IMR-90 (cell line): ENCODE measurements around the gene ENAH.

ENCODE experiments used
- BHLHE40 ChIP-seq: fragments of 150-350 bp; IDR thresholded peaks from 2 replicates; pipeline ENCODE4 v1.6.1; 2016; ENCODE audit warnings: mild to moderate bottlenecking, low read depth, low read length
- CEBPB ChIP-seq: IDR thresholded peaks from 2 replicates; pipeline ENCODE4 v1.6.1; 2012; ENCODE audit warnings: low read depth, low read length, improper control_type of control experiment
- CHD1 ChIP-seq: IDR thresholded peaks from 2 replicates; pipeline ENCODE4 v1.6.1; 2012; ENCODE audit warnings: low read depth, low read length, improper control_type of control experiment
- MAFK ChIP-seq: IDR thresholded peaks from 2 replicates; pipeline ENCODE4 v1.6.1; 2012; ENCODE audit warnings: low read depth, low read length, improper control_type of control experiment
- MAZ ChIP-seq: IDR thresholded peaks from 2 replicates; pipeline ENCODE4 v1.6.1; 2012; ENCODE audit warnings: low read depth, mild to moderate bottlenecking, low read length, improper control_type of control experiment, moderate library complexity, borderline replicate concordance
- NFE2L2 ChIP-seq: fragments of 150-350 bp; IDR thresholded peaks from 2 replicates; pipeline ENCODE4 v1.6.1; 2016; ENCODE audit warnings: low read depth, mild to moderate bottlenecking, low read length
- POLR2A ChIP-seq: IDR thresholded peaks from 2 replicates; pipeline ENCODE4 v1.6.1; 2012; ENCODE audit warnings: mild to moderate bottlenecking, low read depth, low read length
- RAD21 ChIP-seq: IDR thresholded peaks from 2 replicates; pipeline ENCODE4 v1.6.1; 2012; ENCODE audit warnings: low read length, improper control_type of control experiment
- RCOR1 ChIP-seq: IDR thresholded peaks from 2 replicates; pipeline ENCODE4 v1.6.1; 2012; ENCODE audit warnings: mild to moderate bottlenecking, low read length, improper control_type of control experiment; ENCODE audit not compliant: insufficient replicate concordance
- RFX5 ChIP-seq: IDR thresholded peaks from 2 replicates; pipeline ENCODE4 v1.8.0; 2012; ENCODE audit warnings: low read depth, mild to moderate bottlenecking, low read length, moderate library complexity
- SMC3 ChIP-seq: fragments of 150-350 bp; IDR thresholded peaks from 2 replicates; pipeline ENCODE4 v1.6.1; 2016; ENCODE audit warnings: low read depth, mild to moderate bottlenecking, antibody characterized with exemption, low read length, moderate library complexity
- TF ChIP-seq, protein P1 (sequence below): conservative IDR thresholded peaks from 2 replicates; pipeline ENCODE4 v1.5.1; 2012; ENCODE audit warnings: mild to moderate bottlenecking, low read depth, low read length, improper control_type of control experiment
- TF ChIP-seq, protein P2 (sequence below): fragments of 150-350 bp; IDR thresholded peaks from 2 replicates; pipeline ENCODE4 v1.6.1; 2016; ENCODE audit warnings: low read depth, mild to moderate bottlenecking, low read length, moderate library complexity, borderline replicate concordance

DNA sequence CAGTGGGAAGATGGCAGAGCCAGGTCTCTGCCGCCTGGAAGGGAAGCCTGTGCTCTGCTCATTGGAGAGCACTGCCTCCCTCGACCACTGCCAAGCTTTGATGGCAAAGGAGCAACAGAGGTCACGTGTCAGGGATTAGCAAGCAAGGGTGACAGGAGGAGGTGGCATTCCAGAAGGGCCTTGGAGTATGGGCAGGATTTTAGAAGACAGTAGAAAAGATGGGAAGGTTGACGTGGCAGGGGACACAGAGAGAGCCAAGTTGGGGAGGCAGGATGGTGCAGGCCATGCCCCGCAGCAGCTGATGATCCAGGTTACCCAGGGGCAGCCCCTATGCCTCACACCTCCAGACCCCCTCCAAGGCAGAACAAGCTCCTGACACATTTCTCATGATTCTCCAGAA lies 203.1 kb downstream of the ENAH start:
- TF ChIP-seq, protein P1, sequence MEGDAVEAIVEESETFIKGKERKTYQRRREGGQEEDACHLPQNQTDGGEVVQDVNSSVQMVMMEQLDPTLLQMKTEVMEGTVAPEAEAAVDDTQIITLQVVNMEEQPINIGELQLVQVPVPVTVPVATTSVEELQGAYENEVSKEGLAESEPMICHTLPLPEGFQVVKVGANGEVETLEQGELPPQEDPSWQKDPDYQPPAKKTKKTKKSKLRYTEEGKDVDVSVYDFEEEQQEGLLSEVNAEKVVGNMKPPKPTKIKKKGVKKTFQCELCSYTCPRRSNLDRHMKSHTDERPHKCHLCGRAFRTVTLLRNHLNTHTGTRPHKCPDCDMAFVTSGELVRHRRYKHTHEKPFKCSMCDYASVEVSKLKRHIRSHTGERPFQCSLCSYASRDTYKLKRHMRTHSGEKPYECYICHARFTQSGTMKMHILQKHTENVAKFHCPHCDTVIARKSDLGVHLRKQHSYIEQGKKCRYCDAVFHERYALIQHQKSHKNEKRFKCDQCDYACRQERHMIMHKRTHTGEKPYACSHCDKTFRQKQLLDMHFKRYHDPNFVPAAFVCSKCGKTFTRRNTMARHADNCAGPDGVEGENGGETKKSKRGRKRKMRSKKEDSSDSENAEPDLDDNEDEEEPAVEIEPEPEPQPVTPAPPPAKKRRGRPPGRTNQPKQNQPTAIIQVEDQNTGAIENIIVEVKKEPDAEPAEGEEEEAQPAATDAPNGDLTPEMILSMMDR: no peak
- TF ChIP-seq NFE2L2 (no peak), CEBPB (no peak), RAD21 (no peak), POLR2A (no peak), MAFK (no peak), RCOR1 (no peak), RFX5 (no peak), SMC3 (no peak), BHLHE40 (no peak), CHD1 (no peak), MAZ (no peak)
- TF ChIP-seq, protein P2, sequence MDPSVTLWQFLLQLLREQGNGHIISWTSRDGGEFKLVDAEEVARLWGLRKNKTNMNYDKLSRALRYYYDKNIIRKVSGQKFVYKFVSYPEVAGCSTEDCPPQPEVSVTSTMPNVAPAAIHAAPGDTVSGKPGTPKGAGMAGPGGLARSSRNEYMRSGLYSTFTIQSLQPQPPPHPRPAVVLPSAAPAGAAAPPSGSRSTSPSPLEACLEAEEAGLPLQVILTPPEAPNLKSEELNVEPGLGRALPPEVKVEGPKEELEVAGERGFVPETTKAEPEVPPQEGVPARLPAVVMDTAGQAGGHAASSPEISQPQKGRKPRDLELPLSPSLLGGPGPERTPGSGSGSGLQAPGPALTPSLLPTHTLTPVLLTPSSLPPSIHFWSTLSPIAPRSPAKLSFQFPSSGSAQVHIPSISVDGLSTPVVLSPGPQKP: no peak
